A549 treated with CpdA at 1 μM for 4 hours (cell line): ENCODE measurements around the gene DAGLB. TPM values are rescaled to one million over a fixed set of nuclear protein-coding genes. Genes with fewer than 3 reads are reported as not detected.

ENCODE experiments used
- total RNA-seq: library from RNA; stranded (reverse); fragments of 200-300 nt; extraction: Qiagen RNA extraction; gene quantifications from 5 replicates; pipeline ENCODE4 v1.2.3, GENCODE V29; 2022; ENCODE audit warnings: low read depth

Gene DAGLB
- total RNA-seq: 20.1 to 27.0 TPM (median 25.1 TPM) in 5 replicates

GRCh38 chr7:6447581-6448199 is at the start of gene DAGLB:
Gene DAGLB (minus strand): TSS chr7:6447954. CDS start chr7:6447842, 112 bp downstream.

Other genes with a start within 250 kb of the DAGLB start
- 19.6 to 23.2 TPM (median 21.4 TPM) in 5 replicates for gene CYTH3, start 175.3 kb downstream of the DAGLB start, total RNA-seq
- gene FAM220A, start 99.0 kb downstream of the DAGLB start, total RNA-seq: 11.6 to 16.9 TPM (median 14.2 TPM) in 5 replicates
- 272 to 394 TPM (median 384 TPM) in 5 replicates for gene RAC1, start 73.4 kb downstream of the DAGLB start, total RNA-seq
- 124 to 149 TPM (median 146 TPM) in 5 replicates for gene KDELR2, start 36.2 kb upstream of the DAGLB start, total RNA-seq
- gene GRID2IP, start 103.5 kb upstream of the DAGLB start, total RNA-seq: 0.01 TPM in 1 of 5 replicates, not detected in the others
- 45.4 to 55.1 TPM (median 48.0 TPM) in 5 replicates for gene ZDHHC4, start 129.5 kb upstream of the DAGLB start, total RNA-seq
- 20.2 to 28.1 TPM (median 26.3 TPM) in 5 replicates for gene INTS15, start 142.1 kb upstream of the DAGLB start, total RNA-seq
- gene ZNF853, start 167.7 kb upstream of the DAGLB start, total RNA-seq: 1.9 to 3.0 TPM (median 2.2 TPM) in 5 replicates
- gene ZNF316, start 189.4 kb upstream of the DAGLB start, total RNA-seq: 8.3 to 15.3 TPM (median 13.6 TPM) in 5 replicates